ENCODE measurements around the gene RMC1. TPM values are rescaled to one million over a fixed set of nuclear protein-coding genes. Genes with fewer than 3 reads are reported as not detected.

The RMC1 gene
- total RNA-seq, 1 experiment from 2014 or later, result 38.4 TPM

DNA sequence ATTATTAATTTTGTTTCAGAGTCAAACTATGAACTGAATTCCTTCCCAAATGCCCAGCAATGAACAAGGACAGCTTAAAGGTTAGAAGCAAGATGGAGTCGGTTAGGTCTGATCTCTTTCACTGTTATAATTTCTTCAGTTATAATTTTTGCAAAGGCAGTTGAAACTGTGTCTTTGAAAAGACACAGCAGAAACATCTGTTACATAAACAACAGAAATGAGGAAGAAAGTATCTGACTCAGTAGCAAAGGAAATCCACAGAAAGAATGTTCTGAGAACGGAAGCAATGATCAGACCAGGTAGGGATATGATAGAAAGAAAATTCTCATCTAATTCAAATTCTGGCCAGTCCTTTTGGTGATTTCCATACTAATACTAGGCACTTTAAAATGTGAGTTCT is 5.2 kb upstream of the RMC1 start:
- ChIA-PET POLR2A (interaction anchor here (1.3 kb wide), 1 partner anchor 212 kb away, joined by 3 read pairs; no protein-coding TSS in a partner anchor), RAD21 (ENCODE audit: low non-redundant PET in 1 of 2, low total read pairs in 2 of 2, uncharacterized antibody in 2 of 2, unreplicated experiment in 2 of 2) (interaction anchor here (1.2 to 1.3 kb wide), 2 partner anchors 205 kb away, joined by 6 to 7 read pairs; no protein-coding TSS in a partner anchor), CTCF (interaction anchor here (0.6 to 1.6 kb wide), 18 partner anchors 10 to 700 kb away, joined by 3 to 19 read pairs (median 4); no protein-coding TSS in a partner anchor)
- peaks cover 0 to 1% of the 10 kb centered on the region in 2 experiments; a peak in 1 of 4 replicates for H3K9me3 ChIP-seq (ENCODE audit: control insufficient read depth in 1 of 2, insufficient read depth in 1 of 2, low read depth in 1 of 2, low read length in 2 of 2)
- DNase-seq (ENCODE audit: low read depth, low spot score) (no peak), ATAC-seq (no peak)
- H3K27ac ChIP-seq (ENCODE audit: low read depth, low read length), result no peak overlapping the region
- no peak overlapping the region for H3K9ac ChIP-seq (ENCODE audit: low read length)
- no peak overlapping the region for H3K4me2 ChIP-seq (ENCODE audit: low read length)
- TF ChIP-seq JUND (IDR thresholded peaks at IDR 0.05), result no peak
- no peak for TF ChIP-seq TCF7L2 (IDR thresholded peaks at IDR 0.05; ENCODE audit: borderline replicate concordance, extremely low read depth, insufficient read depth, insufficient read length)
- TF ChIP-seq, protein P1, sequence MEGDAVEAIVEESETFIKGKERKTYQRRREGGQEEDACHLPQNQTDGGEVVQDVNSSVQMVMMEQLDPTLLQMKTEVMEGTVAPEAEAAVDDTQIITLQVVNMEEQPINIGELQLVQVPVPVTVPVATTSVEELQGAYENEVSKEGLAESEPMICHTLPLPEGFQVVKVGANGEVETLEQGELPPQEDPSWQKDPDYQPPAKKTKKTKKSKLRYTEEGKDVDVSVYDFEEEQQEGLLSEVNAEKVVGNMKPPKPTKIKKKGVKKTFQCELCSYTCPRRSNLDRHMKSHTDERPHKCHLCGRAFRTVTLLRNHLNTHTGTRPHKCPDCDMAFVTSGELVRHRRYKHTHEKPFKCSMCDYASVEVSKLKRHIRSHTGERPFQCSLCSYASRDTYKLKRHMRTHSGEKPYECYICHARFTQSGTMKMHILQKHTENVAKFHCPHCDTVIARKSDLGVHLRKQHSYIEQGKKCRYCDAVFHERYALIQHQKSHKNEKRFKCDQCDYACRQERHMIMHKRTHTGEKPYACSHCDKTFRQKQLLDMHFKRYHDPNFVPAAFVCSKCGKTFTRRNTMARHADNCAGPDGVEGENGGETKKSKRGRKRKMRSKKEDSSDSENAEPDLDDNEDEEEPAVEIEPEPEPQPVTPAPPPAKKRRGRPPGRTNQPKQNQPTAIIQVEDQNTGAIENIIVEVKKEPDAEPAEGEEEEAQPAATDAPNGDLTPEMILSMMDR (IDR thresholded peaks at IDR 0.05 in 2 of 3, conservative IDR thresholded peaks at IDR 0.05 in 1 of 3; ENCODE audit: borderline replicate concordance in 1 of 3, insufficient read depth in 1 of 3, low read depth in 2 of 3, low read length in 2 of 3), result no peak
- TF ChIP-seq RAD21 (IDR thresholded peaks at IDR 0.05; ENCODE audit: low read depth), result no peak
- no peak for TF ChIP-seq SP1 (IDR thresholded peaks at IDR 0.05; ENCODE audit: low read depth)
- no peak for TF ChIP-seq POLR2A (IDR thresholded peaks at IDR 0.05; ENCODE audit: borderline replicate concordance, extremely low read depth, insufficient read depth, insufficient read length)
- no peak for TF ChIP-seq FOSL1 (IDR thresholded peaks at IDR 0.05; ENCODE audit: low read depth)
- TF ChIP-seq, protein P2, sequence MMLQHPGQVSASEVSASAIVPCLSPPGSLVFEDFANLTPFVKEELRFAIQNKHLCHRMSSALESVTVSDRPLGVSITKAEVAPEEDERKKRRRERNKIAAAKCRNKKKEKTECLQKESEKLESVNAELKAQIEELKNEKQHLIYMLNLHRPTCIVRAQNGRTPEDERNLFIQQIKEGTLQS (IDR thresholded peaks at IDR 0.05), result no peak
- TF ChIP-seq, protein P3, sequence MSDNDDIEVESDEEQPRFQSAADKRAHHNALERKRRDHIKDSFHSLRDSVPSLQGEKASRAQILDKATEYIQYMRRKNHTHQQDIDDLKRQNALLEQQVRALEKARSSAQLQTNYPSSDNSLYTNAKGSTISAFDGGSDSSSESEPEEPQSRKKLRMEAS (IDR thresholded peaks at IDR 0.05), result no peak
- TF ChIP-seq SRF (IDR thresholded peaks at IDR 0.05; ENCODE audit: low read depth), result no peak
- TF ChIP-seq CEBPB (IDR thresholded peaks at IDR 0.05; ENCODE audit: low read depth), result no peak
- no peak for TF ChIP-seq EZH2phosphoT487 (IDR thresholded peaks at IDR 0.05; ENCODE audit: borderline replicate concordance)
- no peak for TF ChIP-seq POLR2AphosphoS5 (IDR thresholded peaks at IDR 0.05; ENCODE audit: low read depth, low read length)
- no peak overlapping the region for H3K4me3 ChIP-seq (replicated peaks in 1 of 2; ENCODE audit: low read depth in 1 of 2, low read length in 2 of 2)
- no peaks in the 10 kb centered on the region for H3K79me2 ChIP-seq (ENCODE audit: insufficient read depth, low read length)
- peaks cover 9 to 27% of the 10 kb centered on the region in 2 experiments for H3K4me1 ChIP-seq (ENCODE audit: control insufficient read depth in 1 of 2, insufficient read depth in 2 of 2, low read length in 2 of 2)
- H3K36me3 ChIP-seq (ENCODE audit: control insufficient read depth in 1 of 2, insufficient read depth in 2 of 2, low read length in 2 of 2), result no peaks in the 10 kb centered on the region
- no peaks in the 10 kb centered on the region for H4K20me1 ChIP-seq (ENCODE audit: insufficient read depth)
- H2AFZ ChIP-seq (ENCODE audit: low read depth, low read length, poor library complexity, severe bottlenecking), result peak overlapping the region; percentile 22
- H3K9me2 ChIP-seq (ENCODE audit: insufficient read depth), result no peaks in the 10 kb centered on the region
- H3K27me3 ChIP-seq (ENCODE audit: insufficient read depth, low read length), result no peaks in the 10 kb centered on the region
- no TSS peak for BruUV-seq (replicated peaks)
- intact Hi-C loops (cut with micrococcal nuclease), result loop anchor here (2.0 to 10.0 kb wide), 3 partner anchors 89 to 617 kb away; partner anchors contain the start of gene NPC1

Data from HCT116 (cell line).